Hippocampal formation (tissue), 2 donors: ENCODE data around the gene ATP9A.
"Not testable (repeated sequence)": the region's sequence is repeated elsewhere in the genome, so short reads cannot be mapped to it uniquely, and the experiment has no call there.

Experiments
- DNase-seq, 2 donors: peaks; one replicate each; lab custom pipeline; 2025; lab: John Stamatoyannopoulos, UW

ATP9A gene, protein sequence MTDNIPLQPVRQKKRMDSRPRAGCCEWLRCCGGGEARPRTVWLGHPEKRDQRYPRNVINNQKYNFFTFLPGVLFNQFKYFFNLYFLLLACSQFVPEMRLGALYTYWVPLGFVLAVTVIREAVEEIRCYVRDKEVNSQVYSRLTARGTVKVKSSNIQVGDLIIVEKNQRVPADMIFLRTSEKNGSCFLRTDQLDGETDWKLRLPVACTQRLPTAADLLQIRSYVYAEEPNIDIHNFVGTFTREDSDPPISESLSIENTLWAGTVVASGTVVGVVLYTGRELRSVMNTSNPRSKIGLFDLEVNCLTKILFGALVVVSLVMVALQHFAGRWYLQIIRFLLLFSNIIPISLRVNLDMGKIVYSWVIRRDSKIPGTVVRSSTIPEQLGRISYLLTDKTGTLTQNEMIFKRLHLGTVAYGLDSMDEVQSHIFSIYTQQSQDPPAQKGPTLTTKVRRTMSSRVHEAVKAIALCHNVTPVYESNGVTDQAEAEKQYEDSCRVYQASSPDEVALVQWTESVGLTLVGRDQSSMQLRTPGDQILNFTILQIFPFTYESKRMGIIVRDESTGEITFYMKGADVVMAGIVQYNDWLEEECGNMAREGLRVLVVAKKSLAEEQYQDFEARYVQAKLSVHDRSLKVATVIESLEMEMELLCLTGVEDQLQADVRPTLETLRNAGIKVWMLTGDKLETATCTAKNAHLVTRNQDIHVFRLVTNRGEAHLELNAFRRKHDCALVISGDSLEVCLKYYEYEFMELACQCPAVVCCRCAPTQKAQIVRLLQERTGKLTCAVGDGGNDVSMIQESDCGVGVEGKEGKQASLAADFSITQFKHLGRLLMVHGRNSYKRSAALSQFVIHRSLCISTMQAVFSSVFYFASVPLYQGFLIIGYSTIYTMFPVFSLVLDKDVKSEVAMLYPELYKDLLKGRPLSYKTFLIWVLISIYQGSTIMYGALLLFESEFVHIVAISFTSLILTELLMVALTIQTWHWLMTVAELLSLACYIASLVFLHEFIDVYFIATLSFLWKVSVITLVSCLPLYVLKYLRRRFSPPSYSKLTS

DNA sequence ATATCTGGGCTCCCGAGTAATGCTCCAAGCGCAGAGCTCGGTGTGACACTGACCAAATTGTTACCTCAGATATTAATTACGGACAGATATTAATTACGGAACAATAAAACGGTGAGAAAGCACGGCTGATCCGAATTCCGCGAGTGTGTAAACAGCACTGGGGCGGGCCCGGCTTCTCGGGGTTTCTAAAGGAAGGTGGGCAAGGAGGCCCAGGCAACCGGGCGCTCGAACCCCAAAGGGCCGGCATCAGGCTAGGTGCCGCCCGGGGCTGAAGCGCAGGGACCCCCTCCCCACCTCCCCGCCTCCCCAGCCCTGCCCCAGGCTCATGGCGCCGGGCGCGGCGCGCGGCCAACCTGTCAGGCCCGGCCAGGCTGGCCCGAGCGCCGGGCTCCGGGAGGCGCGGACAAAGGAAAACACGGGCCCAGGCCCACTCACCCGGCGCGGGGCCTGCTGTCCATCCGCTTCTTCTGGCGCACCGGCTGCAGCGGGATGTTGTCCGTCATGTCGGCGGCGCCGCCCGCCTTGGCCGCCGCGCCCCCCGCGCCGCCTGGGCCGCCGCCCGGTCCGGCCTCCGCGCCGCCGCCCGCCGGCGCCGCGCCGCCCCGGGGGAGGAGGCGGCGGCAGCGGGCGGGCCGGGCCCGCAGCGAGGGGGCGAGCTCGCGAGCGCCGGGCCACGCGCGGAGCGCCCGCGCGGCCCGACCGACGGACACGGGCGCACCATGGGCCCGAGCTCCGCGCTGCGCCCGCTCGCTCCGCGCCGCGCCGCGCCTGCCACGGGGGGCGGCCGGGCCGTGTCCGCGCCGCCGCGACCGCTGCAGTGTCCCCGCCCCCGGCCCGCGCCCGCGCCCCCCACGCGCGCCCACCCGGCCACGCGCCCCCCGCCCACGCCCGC is at the start of gene ATP9A:
Gene ATP9A, minus strand, starts transcription at position 524 of the 892 bp plus-strand sequence. Its CDS starts 21 bp downstream, at position 503.
- DNase-seq: peak in 1 of 2 donors; percentile 37

DNA sequence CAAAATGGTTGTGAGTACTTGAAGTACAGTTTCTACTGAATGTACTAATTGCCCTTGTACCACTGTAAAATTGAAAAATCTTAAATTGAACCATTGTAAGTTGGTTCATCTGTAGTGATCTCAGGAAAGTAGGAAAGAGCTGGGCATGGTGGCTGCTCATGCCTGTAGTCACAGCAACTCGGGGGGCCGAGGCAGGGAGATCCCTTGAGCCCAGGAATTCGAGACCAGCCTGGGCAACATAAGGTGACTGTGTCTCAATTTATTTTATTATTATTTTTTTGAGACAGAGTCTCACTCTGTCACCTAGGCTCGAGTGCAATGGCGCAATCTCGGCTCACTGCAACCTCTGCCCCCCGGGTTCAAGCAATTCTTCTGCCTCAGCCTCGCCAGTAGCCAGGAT is 48.7 kb upstream of the ATP9A start:
- DNase-seq: not testable (repeated sequence)

DNA sequence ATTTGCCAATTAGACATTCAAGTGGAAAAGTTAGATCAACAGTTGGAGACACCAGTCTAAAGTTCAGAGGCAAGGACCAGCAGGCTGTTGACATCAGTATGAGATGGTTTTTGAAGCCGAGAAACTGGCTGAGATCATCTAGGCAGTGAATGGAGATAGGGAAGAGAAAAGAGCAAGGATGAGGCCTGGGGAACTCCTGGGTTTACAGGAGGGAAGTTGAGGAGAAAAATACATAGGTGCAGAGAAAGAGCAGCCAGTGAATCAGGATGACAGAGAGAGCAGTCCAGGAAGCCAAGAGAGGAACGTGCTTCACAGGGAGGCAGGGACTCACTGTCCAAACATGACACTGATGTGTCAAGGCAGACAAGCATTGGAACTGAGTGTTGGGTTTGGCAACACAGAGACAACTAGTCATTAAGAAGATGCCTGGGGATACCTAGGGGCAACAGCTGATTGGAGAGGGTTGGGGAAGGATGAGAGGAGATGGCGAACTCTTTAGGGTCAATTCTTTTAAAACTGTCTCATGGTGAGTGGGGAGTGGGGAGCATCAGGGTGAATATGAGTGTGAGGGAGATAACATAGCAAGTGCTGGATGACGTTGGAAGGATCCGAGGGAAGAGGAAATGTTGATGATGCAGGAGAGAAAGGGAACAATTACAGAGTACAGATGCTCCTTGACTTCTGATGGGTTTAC is 47.3 kb upstream of the ATP9A start:
- no peak for DNase-seq

GRCh38 chr20:51812861-51813260 is 44.7 kb upstream of the ATP9A start:
- DNase-seq: no peak

DNA sequence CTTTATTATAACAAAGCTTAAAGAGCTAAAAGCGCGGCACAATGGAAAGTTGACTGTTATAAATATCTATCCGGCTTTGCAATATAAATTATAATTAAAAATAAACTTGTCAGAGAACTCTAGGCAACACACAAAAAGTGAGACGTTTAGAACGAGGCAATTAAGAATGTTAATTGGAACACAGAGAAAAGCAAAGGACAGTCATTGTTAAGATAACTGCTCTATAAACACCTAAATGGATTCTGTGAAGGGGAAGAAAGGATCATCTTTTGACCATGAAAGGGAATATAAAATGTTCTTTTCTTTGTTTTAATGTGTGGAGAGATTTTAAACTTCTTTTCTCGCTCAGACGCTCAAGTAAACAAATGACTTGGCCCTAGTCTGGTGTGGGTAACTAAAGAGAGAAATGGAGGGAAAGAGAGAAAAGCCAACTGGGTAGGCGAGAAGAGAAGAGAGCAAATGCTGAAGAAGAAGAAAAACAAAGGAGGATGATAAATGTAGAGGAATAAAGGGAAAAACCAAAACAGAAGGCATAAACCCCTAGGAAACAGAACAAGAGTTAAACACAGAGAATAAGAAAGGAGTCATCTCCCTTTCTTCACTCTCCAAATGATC is 43.4 kb upstream of the ATP9A start:
- DNase-seq: no peak

- DNase-seq: no peak
Observed at GRCh38 chr20:51811042-51811355, 42.8 kb upstream of the ATP9A start.

DNA sequence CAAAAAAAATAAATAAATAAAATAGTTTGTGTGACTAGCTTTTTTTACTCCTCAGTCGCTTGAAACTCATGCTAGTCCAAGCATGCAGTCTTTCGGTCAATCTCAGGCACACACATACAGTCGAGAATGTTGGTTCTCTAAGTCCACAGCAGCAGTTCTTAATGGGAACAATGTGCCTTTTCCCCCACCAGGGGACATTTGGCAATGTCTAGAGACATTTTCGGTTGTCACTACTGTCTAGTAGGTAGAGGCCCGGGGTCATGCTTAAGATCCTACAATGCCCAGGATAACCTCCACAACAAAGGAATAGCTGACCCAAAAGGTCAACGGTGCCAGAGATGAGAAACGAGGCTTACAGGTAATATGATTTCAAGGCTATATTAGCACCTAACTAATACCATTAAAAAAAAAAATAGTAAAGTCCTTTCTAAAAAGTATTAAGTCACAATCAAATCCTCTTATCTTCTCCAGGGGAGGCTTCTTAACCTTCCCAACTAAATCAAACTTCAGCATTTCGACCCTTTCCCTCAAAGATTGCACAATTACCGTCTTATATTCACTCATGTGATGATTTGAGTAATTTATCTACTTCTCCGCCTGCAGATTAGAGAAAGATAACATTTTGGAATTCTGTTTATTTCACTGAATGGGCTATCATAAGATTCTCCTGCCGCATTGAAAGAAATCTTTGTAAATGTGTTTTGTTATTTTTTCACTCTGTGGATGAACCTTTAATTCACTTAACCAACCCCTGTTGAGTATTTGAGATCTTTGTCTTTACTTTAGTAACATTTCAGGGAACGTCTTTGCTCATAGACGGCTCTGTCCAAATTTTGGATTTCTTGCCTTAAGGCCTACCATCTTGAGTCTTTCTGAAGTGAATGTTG is 42.2 kb upstream of the ATP9A start:
- DNase-seq: no peak

- no peak for DNase-seq
Observed at GRCh38 chr20:51807720-51808250, 39.6 kb upstream of the ATP9A start.

DNA sequence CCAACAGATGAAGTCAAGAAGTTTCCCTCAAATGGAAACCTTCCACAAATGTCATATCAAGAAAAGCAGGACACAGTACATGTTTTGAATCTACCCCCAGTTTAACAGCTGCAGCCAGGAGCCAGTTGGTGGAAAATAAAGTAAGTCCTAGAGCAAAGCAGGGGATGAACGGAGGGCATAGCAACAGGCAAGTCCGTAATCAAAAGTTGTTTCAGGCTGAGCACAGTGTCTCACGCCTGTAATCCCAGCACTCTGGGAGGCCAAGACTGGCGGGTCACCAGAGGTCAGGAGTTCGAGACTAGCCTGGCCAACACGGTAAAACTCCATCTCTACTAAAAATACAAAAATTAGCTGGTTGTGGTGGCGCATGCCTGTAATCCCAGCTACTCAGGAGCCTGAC is 36.6 kb upstream of the ATP9A start:
- DNase-seq: no peak

GRCh38 chr20:51803148-51803854 is 35.1 kb upstream of the ATP9A start:
- no peak for DNase-seq

- DNase-seq: no peak
Observed at GRCh38 chr20:51802170-51802751, 34.1 kb upstream of the ATP9A start, which contains the start of gene SALL4. Gene SALL4, minus strand, starts transcription at chr20:51802521. Its CDS starts 113 bp downstream, at chr20:51802408.

GRCh38 chr20:51801823-51802123 is 33.6 kb upstream of the ATP9A start:
- no peak for DNase-seq

GRCh38 chr20:51801122-51801822 is 33.1 kb upstream of the ATP9A start:
- no peak for DNase-seq

GRCh38 chr20:51800872-51801121 is 32.6 kb upstream of the ATP9A start:
- no peak for DNase-seq

DNA sequence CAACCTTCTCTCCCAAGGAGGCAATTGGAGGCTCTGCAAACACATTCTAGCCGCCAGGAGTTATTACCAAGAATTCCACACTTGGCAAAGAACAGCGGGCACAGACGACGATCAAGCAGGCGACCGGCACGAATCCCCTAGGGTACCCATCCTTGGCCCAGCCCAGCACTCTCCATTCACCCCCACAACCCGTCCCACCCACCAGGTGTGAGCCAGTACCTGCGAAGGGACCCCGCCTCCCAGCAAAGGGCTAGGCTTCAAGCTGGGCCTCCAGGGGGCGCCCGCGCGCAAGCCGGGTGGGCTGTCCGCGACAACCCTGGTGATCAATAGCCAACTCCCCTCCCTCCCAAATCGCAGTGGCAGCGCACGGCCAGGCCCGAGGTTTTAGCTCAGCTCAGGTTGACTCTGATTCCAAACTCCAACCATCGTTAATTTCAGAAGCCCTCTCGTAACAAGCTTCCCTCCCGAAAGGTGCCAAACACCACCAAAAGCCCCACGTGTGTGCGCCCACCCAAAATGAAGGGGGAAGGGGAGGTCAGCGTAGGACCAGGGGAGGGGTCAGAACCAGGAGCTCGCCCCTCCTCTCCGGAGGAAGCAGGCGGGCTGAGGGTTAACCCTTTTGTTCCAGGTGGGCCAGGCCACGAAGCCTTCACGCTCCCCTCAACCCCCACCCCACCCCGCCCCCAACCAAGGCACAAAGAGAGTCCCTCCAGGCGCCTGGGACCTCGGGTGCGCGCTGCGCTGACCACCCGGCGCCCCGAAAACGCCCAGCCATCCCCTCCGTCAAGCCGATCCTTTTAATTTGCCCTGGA is 32.1 kb upstream of the ATP9A start:
- peak in 1 of 2 donors; percentile 40 for DNase-seq

- DNase-seq: no peak
Observed at GRCh38 chr20:51799401-51799860, 31.2 kb upstream of the ATP9A start.
